Trophoblast cell (in vitro differentiated cells and primary cell): Measurements from ENCODE around the gene IGSF9B.
A peak's percentile ranks its signal among the peaks of the same experiment; 100 is the strongest.
"Not testable (repeated sequence)": the region's sequence is repeated elsewhere in the genome, so short reads cannot be mapped to it uniquely, and the experiment has no call there.

Source experiments
- DNase-seq, 2 donors: peaks; one replicate each; pipeline ENCODE4 v3.0.0-alpha.2; 2016
- H2AFZ ChIP-seq: 2 replicates; pipeline ENCODE4 v1.6.1; 2013; ENCODE audit warnings: low read length, moderate library complexity, mild to moderate bottlenecking; ENCODE audit not compliant: insufficient read depth, poor library complexity
- H2AK5ac ChIP-seq: 2 replicates; pipeline ENCODE4 v1.6.1; 2013; ENCODE audit warnings: mild to moderate bottlenecking, low read length
- H2BK120ac ChIP-seq: 2 replicates; pipeline ENCODE4 v1.6.1; 2013; ENCODE audit warnings: low read length, mild to moderate bottlenecking, moderate library complexity; ENCODE audit not compliant: insufficient read depth, poor library complexity
- H2BK12ac ChIP-seq: 2 replicates; pipeline ENCODE4 v1.6.1; 2013; ENCODE audit warnings: mild to moderate bottlenecking, low read length, moderate library complexity
- H2BK5ac ChIP-seq: 2 replicates; pipeline ENCODE4 v1.6.1; 2013; ENCODE audit warnings: low read length, low read depth, moderate library complexity, mild to moderate bottlenecking; ENCODE audit not compliant: poor library complexity
- H3K14ac ChIP-seq: 2 replicates; pipeline ENCODE4 v1.6.1; 2013; ENCODE audit warnings: mild to moderate bottlenecking, low read length
- H3K18ac ChIP-seq: 2 replicates; pipeline ENCODE4 v1.6.1; 2013; ENCODE audit warnings: mild to moderate bottlenecking, low read length
- H3K23ac ChIP-seq: 2 replicates; pipeline ENCODE4 v1.6.1; 2013; ENCODE audit warnings: low read length
- H3K27ac ChIP-seq: 2 replicates; pipeline ENCODE4 v1.5.1; 2013; ENCODE audit warnings: low read depth, mild to moderate bottlenecking, inconsistent platforms, low read length, moderate library complexity
- H3K27me3 ChIP-seq: 2 replicates; pipeline ENCODE4 v1.6.1; 2013; ENCODE audit warnings: inconsistent platforms, mild to moderate bottlenecking, low read length, moderate library complexity; ENCODE audit not compliant: insufficient read depth
- H3K36me3 ChIP-seq, 2 experiments: 1 replicate in 1 of 2; 2 replicates in 1 of 2; pipeline ENCODE4 v1.6.1; 2013; ENCODE audit warnings: low read length in 2 of 2, mild to moderate bottlenecking in 2 of 2, moderate library complexity in 1 of 2; ENCODE audit not compliant: insufficient read depth in 2 of 2, control insufficient read depth in 1 of 2
- H3K4ac ChIP-seq: 2 replicates; pipeline ENCODE4 v1.6.1; 2013; ENCODE audit warnings: low read depth, mild to moderate bottlenecking, low read length, moderate library complexity
- H3K4me1 ChIP-seq, 2 experiments: 1 replicate in 1 of 2; 2 replicates in 1 of 2; pipeline ENCODE4 v1.6.1; 2013; ENCODE audit warnings: low read length in 2 of 2, mild to moderate bottlenecking in 2 of 2, moderate library complexity in 1 of 2; ENCODE audit not compliant: insufficient read depth in 2 of 2, control insufficient read depth in 1 of 2
- H3K4me2 ChIP-seq: 2 replicates; pipeline ENCODE4 v1.6.1; 2013; ENCODE audit warnings: inconsistent platforms, mild to moderate bottlenecking, low read length, moderate library complexity
- H3K4me3 ChIP-seq: 2 replicates; pipeline ENCODE4 v1.5.1; 2013; ENCODE audit warnings: mild to moderate bottlenecking, low read depth, low read length, inconsistent platforms
- H3K79me1 ChIP-seq: one replicate; pipeline ENCODE4 v1.6.1; 2013; ENCODE audit warnings: low read length
- H3K79me2 ChIP-seq: 2 replicates; pipeline ENCODE4 v1.6.1; 2013; ENCODE audit warnings: low read length, mild to moderate bottlenecking; ENCODE audit not compliant: control insufficient read depth, insufficient read depth, poor library complexity
- H3K9ac ChIP-seq: 2 replicates; pipeline ENCODE4 v1.6.1; 2013; ENCODE audit warnings: mild to moderate bottlenecking, low read length
- H3K9me3 ChIP-seq: 2 replicates; pipeline ENCODE4 v1.6.1; 2013; ENCODE audit warnings: low read depth, mild to moderate bottlenecking, control low read depth, inconsistent platforms, low read length; ENCODE audit not compliant: insufficient read depth
- H4K12ac ChIP-seq: 2 replicates; pipeline ENCODE4 v1.6.1; 2013; ENCODE audit warnings: low read depth, mild to moderate bottlenecking, low read length, moderate library complexity
- H4K8ac ChIP-seq: 2 replicates; pipeline ENCODE4 v1.6.1; 2013; ENCODE audit warnings: low read depth, mild to moderate bottlenecking, low read length, moderate library complexity
- H4K91ac ChIP-seq: one replicate; pipeline ENCODE4 v1.6.1; 2013; ENCODE audit warnings: low read depth, mild to moderate bottlenecking, low read length, moderate library complexity
- WGBS: extraction: QIAGEN DNeasy Blood & Tissue Kit; methylation state at CpG from one replicate; pipeline ENCODE4 v1.1.7; 2013; ENCODE audit warnings: missing lambda C conversion rate; ENCODE audit not compliant: insufficient read length, insufficient coverage; ENCODE audit errors: extremely low coverage; 5-methylcytosine and 5-hydroxymethylcytosine counted together

Gene IGSF9B

GRCh38 chr11:134002338-134002737 lies 45.6 kb upstream of the IGSF9B start:
- not testable (repeated sequence) for H3K9me3 ChIP-seq, H4K8ac ChIP-seq, H3K27ac ChIP-seq, H2BK5ac ChIP-seq, H3K4me1 ChIP-seq, H2AK5ac ChIP-seq, DNase-seq, H3K23ac ChIP-seq, H3K27me3 ChIP-seq, H2BK120ac ChIP-seq, H2BK12ac ChIP-seq, H4K91ac ChIP-seq, H3K79me2 ChIP-seq, H3K4ac ChIP-seq, H2AFZ ChIP-seq, H3K79me1 ChIP-seq, H4K12ac ChIP-seq, H3K14ac ChIP-seq, H3K4me2 ChIP-seq, H3K18ac ChIP-seq, H3K36me3 ChIP-seq, H3K4me3 ChIP-seq, H3K9ac ChIP-seq
- WGBS, result no CpG with 5 or more reads among the region's 10 CpGs

- Histone ChIP-seq H3K9ac (no peak overlapping the region), H2AFZ (no peak overlapping the region), H3K9me3 (no peaks in the 10 kb centered on the region), H3K79me2 (no peaks in the 10 kb centered on the region), H3K4me3 (no peak overlapping the region), H3K27me3 (no peaks in the 10 kb centered on the region), H3K4me1 (no peaks in the 10 kb centered on the region), H3K4me2 (no peak overlapping the region), H3K18ac (no peak overlapping the region), H4K8ac (no peak overlapping the region), H2BK120ac (no peak overlapping the region), H3K23ac (no peak overlapping the region), H3K27ac (no peak overlapping the region), H4K12ac (no peak overlapping the region), H3K14ac (no peak overlapping the region), H4K91ac (no peak overlapping the region), H3K4ac (no peak overlapping the region), H3K36me3 (no peaks in the 10 kb centered on the region), H3K79me1 (no peaks in the 10 kb centered on the region), H2BK12ac (no peak overlapping the region), H2BK5ac (no peak overlapping the region), H2AK5ac (no peak overlapping the region)
- no peak for DNase-seq
- WGBS, result no CpG with 5 or more reads among the region's 6 CpGs
Measured at GRCh38 chr11:134001596-134001995, 44.8 kb upstream of the IGSF9B start.

GRCh38 chr11:134001088-134001487 lies 44.3 kb upstream of the IGSF9B start:
- Histone ChIP-seq H3K79me2 (no peaks in the 10 kb centered on the region), H4K91ac (no peak overlapping the region), H2BK12ac (no peak overlapping the region), H2AK5ac (no peak overlapping the region), H3K9me3 (no peaks in the 10 kb centered on the region), H3K23ac (no peak overlapping the region), H3K4me3 (no peak overlapping the region), H2BK5ac (no peak overlapping the region), H3K18ac (no peak overlapping the region), H3K4me1 (no peaks in the 10 kb centered on the region), H2AFZ (no peak overlapping the region), H3K79me1 (no peaks in the 10 kb centered on the region), H3K9ac (no peak overlapping the region), H3K4ac (no peak overlapping the region), H2BK120ac (no peak overlapping the region), H4K8ac (no peak overlapping the region), H4K12ac (no peak overlapping the region), H3K36me3 (no peaks in the 10 kb centered on the region), H3K4me2 (no peak overlapping the region), H3K14ac (no peak overlapping the region), H3K27me3 (no peaks in the 10 kb centered on the region), H3K27ac (no peak overlapping the region)
- no peak for DNase-seq
- WGBS, result no CpG with 5 or more reads among the region's 6 CpGs

- no peak overlapping the region for H4K12ac ChIP-seq
- H4K91ac ChIP-seq, result no peak overlapping the region
- H3K23ac ChIP-seq, result no peak overlapping the region
- no peak overlapping the region for H3K27ac ChIP-seq
- H2BK12ac ChIP-seq, result no peak overlapping the region
- H3K9ac ChIP-seq, result peak overlapping the region; percentile 29
- no peak overlapping the region for H3K4me3 ChIP-seq
- H3K36me3 ChIP-seq, result no peaks in the 10 kb centered on the region
- H3K9me3 ChIP-seq, result no peaks in the 10 kb centered on the region
- WGBS, result no CpG with 5 or more reads among the region's 11 CpGs
- no peaks in the 10 kb centered on the region for H3K79me1 ChIP-seq
- H3K4me2 ChIP-seq, result no peak overlapping the region
- H2AFZ ChIP-seq, result no peak overlapping the region
- no peaks in the 10 kb centered on the region for H3K79me2 ChIP-seq
- no peak overlapping the region for H3K18ac ChIP-seq
- no peak overlapping the region for H2BK120ac ChIP-seq
- H3K27me3 ChIP-seq, result no peaks in the 10 kb centered on the region
- DNase-seq, result no peak
- no peak overlapping the region for H3K14ac ChIP-seq
- no peak overlapping the region for H2AK5ac ChIP-seq
- no peak overlapping the region for H4K8ac ChIP-seq
- no peak overlapping the region for H3K4ac ChIP-seq
- H2BK5ac ChIP-seq, result no peak overlapping the region
- H3K4me1 ChIP-seq, result no peaks in the 10 kb centered on the region
Measured at GRCh38 chr11:133999355-133999754, 42.6 kb upstream of the IGSF9B start.
